ENCODE measurements around the gene YWHAG. TPM values are rescaled to one million over a fixed set of nuclear protein-coding genes. Genes with fewer than 3 reads are reported as not detected.
"Not testable (repeated sequence)": the region's sequence is repeated elsewhere in the genome, so short reads cannot be mapped to it uniquely, and the experiment has no call there.

YWHAG gene
- total RNA-seq, 3 donors from 2014 or later: 164 to 173 (median 173) TPM

DNA sequence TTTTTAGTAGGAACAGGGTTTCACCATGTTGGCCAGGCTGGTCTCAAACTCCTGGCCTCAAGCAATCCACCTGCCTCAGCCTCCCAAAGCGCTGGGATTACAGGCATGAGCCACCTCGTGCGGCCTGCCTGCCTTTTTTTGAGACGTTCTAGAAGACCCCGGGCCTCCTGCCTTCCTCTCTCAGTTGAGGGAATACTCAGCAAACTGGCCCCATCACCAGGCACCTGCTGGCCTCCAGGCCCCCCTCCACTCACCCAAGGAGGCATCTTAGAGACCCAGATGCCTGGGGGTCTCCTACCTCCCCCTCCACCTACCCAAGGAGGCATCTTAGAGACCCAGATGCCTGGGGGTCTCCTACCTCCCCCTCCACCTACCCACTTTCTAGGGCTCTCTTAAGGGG is 65.9 kb downstream of the YWHAG start:
- H3K4me3 Mint-ChIP-seq: not testable (repeated sequence)

DNA sequence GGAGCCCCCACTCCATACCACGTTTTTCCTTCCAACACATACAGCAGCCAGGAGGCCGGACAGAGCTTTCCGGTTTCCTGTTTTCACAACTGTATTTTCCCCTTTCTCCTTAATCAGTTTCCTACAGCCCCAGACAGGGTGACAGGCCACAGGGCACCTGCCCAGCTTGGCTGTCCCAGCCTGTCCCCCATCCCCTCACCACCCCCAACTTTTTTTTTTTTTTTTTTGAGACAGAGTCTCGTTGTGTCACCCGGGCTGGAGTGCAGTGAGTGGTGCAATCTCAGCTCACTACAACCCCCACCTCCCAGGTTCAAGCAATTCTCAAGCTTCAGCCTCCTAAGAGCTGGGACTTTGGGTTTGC is 66.6 kb downstream of the YWHAG start:
- H3K9me3 Mint-ChIP-seq: no peaks in the 10 kb centered on the region
- DNase-seq (no peak), ATAC-seq (no peak)
- H3K27me3 Mint-ChIP-seq (ENCODE audit: low read depth): no peaks in the 10 kb centered on the region
- no peak overlapping the region for H3K4me3 Mint-ChIP-seq
- no peaks in the 10 kb centered on the region for H3K36me3 Mint-ChIP-seq (ENCODE audit: insufficient read depth)
- peaks cover 8% of the 10 kb centered on the region for H3K4me1 Mint-ChIP-seq (ENCODE audit: low read depth)

More for the DNA sequence above, 65.9 kb downstream of the YWHAG start:
- not testable (repeated sequence) for H3K4me1 Mint-ChIP-seq (ENCODE audit: low read depth); ATAC-seq; DNase-seq; H3K36me3 Mint-ChIP-seq (ENCODE audit: insufficient read depth); H3K27me3 Mint-ChIP-seq (ENCODE audit: low read depth); H3K9me3 Mint-ChIP-seq

DNA sequence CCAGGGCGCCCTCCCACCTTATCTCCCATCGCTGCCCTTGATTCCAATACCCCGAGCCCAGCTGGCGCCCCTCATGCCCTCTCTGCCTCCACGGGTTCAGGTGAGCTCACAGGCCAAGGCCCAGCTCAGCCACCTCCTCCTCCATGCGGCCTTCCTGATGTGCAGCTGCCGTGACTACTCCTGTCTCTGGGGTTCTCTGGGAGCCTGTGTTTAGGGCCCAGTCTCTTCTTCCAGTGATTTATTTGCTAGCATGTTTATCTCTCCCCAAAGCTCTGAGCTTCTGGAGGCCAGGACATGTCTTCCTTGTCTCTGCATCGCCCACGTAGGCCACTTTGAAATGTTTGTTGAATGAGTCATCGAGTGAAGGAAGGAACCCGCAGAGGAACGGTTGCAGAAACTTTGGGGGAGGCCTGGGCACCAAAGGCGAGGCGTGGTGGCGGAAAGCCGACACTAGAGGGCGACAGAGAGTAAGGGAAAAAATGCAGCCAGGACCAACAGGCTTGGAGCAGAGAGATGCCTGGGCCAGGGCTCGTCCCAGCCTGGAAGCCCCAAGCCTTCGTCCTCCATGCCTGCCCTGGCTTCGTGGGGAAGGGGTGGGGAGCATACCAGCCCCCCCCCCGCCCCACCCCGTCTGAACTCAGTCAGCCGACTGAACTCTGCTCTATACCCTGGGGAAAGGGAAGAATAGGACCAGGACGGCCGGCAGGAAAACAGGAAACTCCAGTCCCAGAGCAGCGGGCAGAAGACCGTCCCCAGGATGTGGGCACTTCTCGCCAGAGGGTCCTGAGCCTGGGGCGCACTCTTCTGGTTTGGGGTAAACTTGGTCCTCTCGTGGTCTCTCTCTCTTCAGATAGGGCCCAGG is 67.2 kb downstream of the YWHAG start:
- H3K4me3 Mint-ChIP-seq: no peak overlapping the region
- peak; percentile 88 for DNase-seq
- H3K27me3 Mint-ChIP-seq (ENCODE audit: low read depth): no peaks in the 10 kb centered on the region

DNA sequence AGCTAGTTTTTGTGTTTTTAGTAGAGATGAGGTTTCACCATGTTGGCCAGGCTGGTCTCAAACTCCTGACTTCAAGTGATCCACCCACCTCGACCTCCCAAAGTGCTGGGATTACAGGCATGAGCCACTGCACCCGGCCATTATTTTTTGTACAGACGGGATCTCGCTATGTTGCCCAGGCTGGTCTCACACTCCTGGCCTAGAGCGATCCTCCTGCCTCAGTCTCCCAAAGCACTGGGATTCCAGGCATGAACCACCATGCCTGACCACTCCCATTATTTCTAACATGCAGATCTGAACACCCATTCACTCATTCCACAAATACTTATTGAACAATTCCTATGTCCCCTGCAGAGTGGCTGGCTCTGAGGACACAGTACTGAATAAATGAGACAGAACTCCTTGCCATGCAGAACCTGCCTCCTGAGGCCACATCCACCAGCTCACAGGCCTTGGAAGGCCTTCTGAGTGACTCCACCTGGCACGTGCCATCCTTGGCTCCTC is 67.9 kb downstream of the YWHAG start:
- H3K9me3 Mint-ChIP-seq; H3K36me3 Mint-ChIP-seq (ENCODE audit: insufficient read depth); H3K4me1 Mint-ChIP-seq (ENCODE audit: low read depth); ATAC-seq; H3K27me3 Mint-ChIP-seq (ENCODE audit: low read depth); H3K4me3 Mint-ChIP-seq; DNase-seq: not testable (repeated sequence)

More for the DNA sequence above, 67.2 kb downstream of the YWHAG start:
- peak; percentile 95 for ATAC-seq
- Mint-ChIP-seq H3K36me3 (ENCODE audit: insufficient read depth) (no peaks in the 10 kb centered on the region), H3K9me3 (no peaks in the 10 kb centered on the region), H3K4me1 (ENCODE audit: low read depth) (peaks cover 8% of the 10 kb centered on the region)

DNA sequence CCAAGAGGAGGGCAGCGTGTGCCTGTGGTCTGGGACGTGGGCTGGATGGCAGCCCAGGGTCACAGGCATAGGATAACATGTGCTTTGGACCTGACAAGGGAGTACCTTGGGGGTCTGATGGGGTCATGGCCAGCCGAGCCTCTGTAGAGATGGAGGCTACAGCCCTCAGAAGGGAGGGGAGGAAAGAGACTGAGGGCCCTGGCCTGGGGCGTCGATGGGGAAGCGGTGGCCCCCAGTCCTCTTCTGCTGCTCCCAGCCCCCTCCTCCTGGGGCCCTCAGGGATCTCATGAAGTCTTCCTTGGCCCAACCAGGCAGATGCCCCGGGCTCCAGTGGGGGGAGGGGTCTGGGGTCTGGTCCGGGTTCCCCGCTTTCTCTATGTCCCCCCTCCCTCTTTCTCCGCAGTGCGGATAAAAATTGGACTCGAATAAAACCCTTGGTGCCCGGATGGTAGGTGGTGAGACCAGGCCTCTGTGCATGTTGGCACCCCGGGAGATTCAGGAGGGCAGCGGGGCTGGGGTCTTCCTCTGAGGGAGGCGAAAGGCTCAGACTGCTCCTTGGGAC is 71.9 kb downstream of the YWHAG start:
- DNase-seq (no peak), ATAC-seq (no peak)
- no peaks in the 10 kb centered on the region for H3K36me3 Mint-ChIP-seq (ENCODE audit: insufficient read depth)
- no peaks in the 10 kb centered on the region for H3K9me3 Mint-ChIP-seq
- no peak overlapping the region for H3K4me3 Mint-ChIP-seq
- H3K27me3 Mint-ChIP-seq (ENCODE audit: low read depth): peaks cover 16% of the 10 kb centered on the region
- peaks cover 14% of the 10 kb centered on the region for H3K4me1 Mint-ChIP-seq (ENCODE audit: low read depth)

DNA sequence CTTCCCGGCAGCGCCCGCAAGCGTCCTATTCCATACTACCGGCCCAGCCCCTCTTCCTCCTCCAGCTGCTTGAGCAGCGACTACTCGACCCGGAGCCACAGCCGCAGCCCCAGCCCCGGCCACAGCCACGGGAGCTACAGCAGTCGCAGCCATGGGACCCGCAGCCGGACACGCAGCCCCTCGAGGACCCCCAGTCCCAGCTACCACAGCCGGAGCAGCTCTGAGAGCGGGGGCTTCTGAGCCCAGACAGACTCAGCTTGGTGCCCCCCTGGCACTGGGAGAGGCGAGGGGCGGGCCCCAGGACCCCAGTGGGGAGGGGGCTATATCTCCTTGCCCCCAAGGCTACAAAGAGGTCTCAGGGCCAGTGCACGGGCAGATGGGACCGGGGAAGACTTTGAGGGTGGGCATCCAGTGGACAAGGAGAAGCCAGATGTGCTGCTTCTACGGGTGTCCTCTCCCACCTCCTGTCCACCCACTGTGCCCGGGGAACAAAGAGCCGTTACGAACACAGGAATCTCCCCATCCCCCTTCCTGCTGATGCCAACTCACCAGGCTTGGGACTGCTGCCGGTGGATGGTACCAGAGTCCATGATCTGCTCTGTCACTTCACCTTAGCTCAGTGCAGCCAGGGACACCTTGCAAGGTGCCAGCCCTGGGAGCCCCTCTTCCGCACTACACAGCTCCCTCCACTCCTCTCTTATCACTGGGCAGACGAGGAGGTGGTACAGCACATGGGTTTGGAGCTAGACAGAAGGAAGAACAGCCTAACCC is 73.0 kb downstream of the YWHAG start:
- DNase-seq (no peak), ATAC-seq (no peak)
- peaks cover 11% of the 10 kb centered on the region for H3K4me1 Mint-ChIP-seq (ENCODE audit: low read depth)
- H3K9me3 Mint-ChIP-seq: no peaks in the 10 kb centered on the region
- H3K27me3 Mint-ChIP-seq (ENCODE audit: low read depth): peaks cover 22% of the 10 kb centered on the region
- no peaks in the 10 kb centered on the region for H3K36me3 Mint-ChIP-seq (ENCODE audit: insufficient read depth)
- H3K4me3 Mint-ChIP-seq: no peak overlapping the region

DNA sequence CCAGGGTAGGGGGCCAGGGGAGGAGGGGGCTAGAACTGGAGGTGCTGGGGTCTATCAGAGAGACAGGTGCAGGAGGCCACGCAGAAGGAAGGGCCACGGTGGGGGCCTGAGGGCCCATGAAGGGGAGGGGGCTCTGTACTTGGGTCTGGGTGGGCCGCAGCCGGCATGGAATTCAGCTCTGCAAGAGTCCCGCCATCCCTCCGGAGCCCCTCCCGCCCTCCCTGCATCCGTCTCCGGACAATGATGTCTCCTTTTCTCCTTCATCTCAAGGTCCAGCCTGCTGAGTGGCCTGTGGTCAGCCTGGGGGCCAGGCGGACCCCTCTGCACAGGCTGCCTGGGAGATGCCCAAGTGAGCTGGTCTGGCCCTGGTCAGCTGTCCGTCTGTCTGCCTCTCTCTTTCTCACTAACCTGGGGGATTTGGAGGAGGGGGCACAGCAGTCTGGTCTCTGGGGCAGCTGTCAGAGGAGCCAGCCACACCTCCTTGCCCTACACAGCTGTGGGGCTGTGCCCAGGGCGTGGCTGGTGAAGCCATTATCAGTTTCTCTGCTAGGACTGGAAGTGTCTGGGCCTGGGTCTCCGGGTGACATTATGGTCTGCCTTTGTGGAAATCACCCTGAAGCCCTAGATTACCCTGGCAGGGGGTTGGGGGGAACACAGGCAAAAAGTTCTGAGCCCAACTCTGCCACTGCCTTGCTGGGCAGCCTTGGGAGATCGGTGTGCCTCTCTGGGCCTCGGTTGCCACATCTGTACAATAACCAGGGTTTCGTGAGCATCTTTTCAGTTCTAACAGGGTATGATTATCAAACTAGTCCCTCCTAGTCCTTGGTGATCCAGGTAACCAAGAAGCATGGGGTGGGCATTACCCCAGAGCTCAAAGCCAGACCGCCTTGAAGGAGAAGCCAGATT is 75.3 kb downstream of the YWHAG start:
- Mint-ChIP-seq H3K36me3 (ENCODE audit: insufficient read depth) (no peaks in the 10 kb centered on the region), H3K27me3 (ENCODE audit: low read depth) (peaks cover 33% of the 10 kb centered on the region), H3K4me3 (peak overlapping the region; percentile 56), H3K9me3 (no peaks in the 10 kb centered on the region), H3K4me1 (ENCODE audit: low read depth) (peaks cover 11% of the 10 kb centered on the region)
- ATAC-seq: no peak
- DNase-seq: no peak

DNA sequence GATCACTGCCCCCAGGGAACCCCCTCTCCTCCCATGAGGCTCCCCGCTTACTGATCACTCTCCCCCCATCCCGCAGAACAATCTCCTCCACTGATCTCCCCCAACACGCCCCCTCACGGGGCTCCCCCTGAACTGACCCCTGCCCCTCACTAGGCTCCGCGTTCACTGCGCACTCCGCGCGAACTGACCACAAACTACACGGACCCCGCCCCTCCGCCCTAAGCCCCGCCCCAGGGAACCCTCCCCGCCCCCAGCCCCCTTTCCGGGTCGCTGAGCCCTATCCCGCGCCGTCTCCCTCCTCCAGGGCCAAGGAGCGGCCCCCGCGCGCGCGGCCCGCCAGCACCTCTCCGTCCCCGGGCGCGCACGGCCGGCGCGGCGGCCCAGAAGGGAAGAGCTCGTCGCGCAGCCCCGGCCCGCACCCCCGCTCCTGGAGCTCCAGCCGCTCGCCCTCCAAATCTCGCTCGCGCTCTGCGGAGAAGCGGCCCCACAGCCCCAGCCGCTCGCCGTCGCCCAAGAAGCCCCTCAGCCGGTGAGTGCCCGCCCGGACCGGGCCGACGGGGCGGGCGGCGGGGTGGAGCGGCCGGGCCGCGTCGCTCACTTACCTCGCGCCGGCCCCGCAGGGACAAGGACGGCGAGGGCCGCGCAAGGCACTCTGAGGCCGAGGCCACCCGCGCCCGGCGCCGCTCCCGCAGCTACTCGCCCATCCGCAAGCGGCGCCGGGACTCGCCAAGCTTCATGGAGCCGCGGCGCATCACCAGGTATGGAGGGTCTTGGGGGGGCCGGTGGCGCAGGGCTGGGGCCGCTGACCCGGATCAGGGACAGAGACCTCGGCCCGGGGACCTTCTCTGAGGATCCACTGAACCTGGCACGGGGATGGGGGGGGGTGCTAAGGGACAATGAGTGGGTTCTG is 76.2 kb downstream of the YWHAG start:
- DNase-seq (no peak), ATAC-seq (peak; percentile 39 to 43)
- H3K4me3 Mint-ChIP-seq: peak overlapping the region; percentile 62
- H3K36me3 Mint-ChIP-seq (ENCODE audit: insufficient read depth): no peaks in the 10 kb centered on the region
- H3K4me1 Mint-ChIP-seq (ENCODE audit: low read depth): peaks cover 11% of the 10 kb centered on the region
- H3K27me3 Mint-ChIP-seq (ENCODE audit: low read depth): peaks cover 35% of the 10 kb centered on the region
- H3K9me3 Mint-ChIP-seq: no peaks in the 10 kb centered on the region

DNA sequence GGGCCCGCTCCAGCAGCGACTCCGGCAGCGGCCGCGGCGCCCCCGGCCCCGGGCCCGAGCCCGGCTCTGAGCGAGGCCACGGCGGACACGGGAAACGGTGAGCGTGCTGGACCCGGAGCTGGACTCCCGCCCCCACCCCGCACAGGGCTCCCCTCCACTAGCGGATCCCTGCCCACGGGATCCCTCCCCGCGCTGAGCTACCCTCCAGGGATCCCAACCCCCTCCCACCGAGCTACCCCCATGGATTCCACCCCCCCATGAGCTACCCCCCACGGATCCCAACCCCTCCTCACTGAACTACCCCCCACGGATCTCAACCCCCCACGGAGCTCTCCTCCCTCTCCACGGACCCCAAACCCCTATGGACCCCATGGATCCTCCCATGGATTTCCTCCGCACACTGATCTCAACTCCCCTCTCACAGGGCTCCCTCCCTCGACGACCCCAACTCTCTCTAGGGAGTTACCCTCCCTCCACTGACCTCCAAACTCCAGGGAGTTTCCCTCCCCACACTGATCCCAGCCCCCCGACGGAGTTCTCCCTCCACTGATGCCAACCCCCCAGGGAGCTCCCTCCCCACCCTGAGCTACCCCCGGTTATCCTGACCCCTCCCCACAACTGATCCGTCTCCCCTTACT is 77.0 kb downstream of the YWHAG start:
- Mint-ChIP-seq H3K27me3 (ENCODE audit: low read depth) (peaks cover 36% of the 10 kb centered on the region), H3K9me3 (no peaks in the 10 kb centered on the region), H3K4me3 (peak overlapping the region; percentile 70), H3K4me1 (ENCODE audit: low read depth) (peaks cover 11% of the 10 kb centered on the region), H3K36me3 (ENCODE audit: insufficient read depth) (no peaks in the 10 kb centered on the region)
- ATAC-seq (peak in 1 of 2 donors; percentile 4), DNase-seq (no peak)

DNA sequence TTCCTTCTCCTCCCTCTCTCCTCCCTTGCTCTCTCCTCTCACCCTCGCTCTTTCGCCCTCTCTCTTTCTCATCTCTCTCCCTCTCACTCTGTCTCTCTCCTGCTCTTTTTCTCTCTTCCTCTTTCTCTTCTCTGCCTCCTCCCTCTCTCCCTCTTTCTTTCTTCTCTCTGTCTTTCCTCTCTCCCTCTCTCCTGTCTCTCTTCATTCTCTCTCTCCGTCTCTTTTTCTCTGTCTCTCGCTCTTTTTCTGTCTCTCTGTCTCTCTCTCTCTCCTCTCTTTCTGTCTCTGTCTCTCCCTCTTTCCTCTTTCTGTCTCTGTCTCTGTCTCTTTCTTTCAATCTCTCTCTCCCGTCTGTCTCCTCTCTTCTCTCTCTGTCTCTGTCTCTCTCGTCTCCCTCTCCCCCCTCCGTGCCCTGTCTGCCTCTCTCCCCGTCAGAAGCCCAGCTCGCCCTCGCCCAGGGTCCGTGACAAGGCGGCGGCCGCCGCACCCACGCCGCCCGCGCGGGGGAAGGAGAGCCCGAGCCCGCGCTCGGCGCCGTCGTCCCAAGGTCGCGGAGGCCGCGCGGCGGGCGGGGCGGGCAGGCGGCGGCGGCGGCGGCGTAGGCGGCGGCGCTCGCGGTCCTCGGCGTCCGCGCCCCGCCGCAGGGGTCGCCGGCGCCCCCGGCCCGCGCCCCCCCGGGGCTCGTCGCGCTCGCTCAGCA is 77.6 kb downstream of the YWHAG start:
- DNase-seq: no peak
- H3K4me1 Mint-ChIP-seq (ENCODE audit: low read depth): peaks cover 11% of the 10 kb centered on the region
- H3K27me3 Mint-ChIP-seq (ENCODE audit: low read depth): peaks cover 38% of the 10 kb centered on the region
- no peaks in the 10 kb centered on the region for H3K36me3 Mint-ChIP-seq (ENCODE audit: insufficient read depth)
- peak overlapping the region; percentile 73 for H3K4me3 Mint-ChIP-seq
- ATAC-seq: peak; percentile 42 to 46
- no peaks in the 10 kb centered on the region for H3K9me3 Mint-ChIP-seq

DNA sequence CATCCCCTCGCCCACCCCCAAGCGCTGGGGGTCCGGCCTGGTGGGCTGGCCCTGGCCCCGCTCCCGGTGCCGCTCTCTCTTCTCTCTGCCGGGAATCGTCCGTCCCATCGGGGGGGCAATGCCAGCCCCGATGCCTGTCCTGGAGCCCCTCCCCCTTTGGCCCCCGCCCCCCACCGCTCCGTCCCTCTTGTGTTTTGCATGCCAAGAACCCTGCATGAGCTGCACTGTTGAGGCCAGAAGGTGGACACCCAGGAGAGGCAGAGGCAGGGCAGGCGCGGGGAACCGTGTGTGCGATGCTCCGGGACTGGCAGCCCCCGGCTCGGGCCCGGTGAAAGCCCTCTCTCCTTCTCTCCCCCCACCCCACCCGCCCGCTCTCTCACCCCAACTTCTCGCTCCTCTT is 78.4 kb downstream of the YWHAG start:
- Mint-ChIP-seq H3K27me3 (ENCODE audit: low read depth) (peaks cover 42% of the 10 kb centered on the region), H3K9me3 (no peaks in the 10 kb centered on the region), H3K4me3 (no peak overlapping the region), H3K4me1 (ENCODE audit: low read depth) (peaks cover 11% of the 10 kb centered on the region), H3K36me3 (ENCODE audit: insufficient read depth) (no peaks in the 10 kb centered on the region)
- no peak for ATAC-seq
- no peak for DNase-seq

DNA sequence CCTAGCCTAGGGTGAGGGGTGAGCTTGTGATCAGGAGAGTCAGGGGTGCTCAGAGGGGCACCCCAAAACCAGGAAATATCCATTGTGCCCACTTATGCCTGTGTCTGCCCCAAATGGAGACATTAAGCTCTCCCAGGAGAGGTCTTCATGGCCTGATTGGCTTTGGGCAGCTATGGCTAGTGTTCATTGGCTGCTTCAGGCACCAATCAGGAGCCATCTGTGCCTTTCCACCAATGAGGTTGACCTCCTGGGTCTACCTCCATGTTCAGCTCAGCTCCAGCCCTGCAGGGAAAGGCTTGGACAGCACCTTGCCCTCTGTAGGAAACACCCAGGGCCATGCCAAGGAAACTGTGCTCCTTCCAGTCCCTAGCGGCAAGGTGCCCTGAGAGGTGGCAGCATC is 80.3 kb downstream of the YWHAG start:
- ATAC-seq (peak in 1 of 2 donors; percentile 31), DNase-seq (no peak)
- H3K4me3 Mint-ChIP-seq: no peak overlapping the region
- peaks cover 36% of the 10 kb centered on the region for H3K27me3 Mint-ChIP-seq (ENCODE audit: low read depth)
- no peaks in the 10 kb centered on the region for H3K9me3 Mint-ChIP-seq
- H3K36me3 Mint-ChIP-seq (ENCODE audit: insufficient read depth): no peaks in the 10 kb centered on the region
- peaks cover 10% of the 10 kb centered on the region for H3K4me1 Mint-ChIP-seq (ENCODE audit: low read depth)

Data from activated T-cell treated with anti-CD3 and anti-CD28 coated beads, Interleukin-2, amount 50 U/mL, for 4 hours (primary cell).